WTC11 (cell line): Measurements from ENCODE around the gene MAN1B1. TPM values are rescaled to one million over a fixed set of nuclear protein-coding genes. Genes with fewer than 3 reads are reported as not detected.

Source experiments
- ATAC-seq: fragments of 200-7000 bp; cut with Tn5 transposase; 2 replicates; pipeline ENCODE4 v1.10.0; 2021; ENCODE audit warnings: mild to moderate bottlenecking, moderate library complexity
- CTCF ChIA-PET: fragments of 300-600 bp; sonication (Branson Sonifier 250); formaldehyde crosslinking; loops from one replicate; lab custom pipeline; 2021; ENCODE audit warnings: antibody characterized with exemption; lab: Charles Lee
- POLR2A ChIA-PET: fragments of 350-600 bp; sonication (Branson Sonifier 250); formaldehyde crosslinking; loops from one replicate; lab custom pipeline; 2021; ENCODE audit warnings: antibody characterized with exemption; lab: Charles Lee
- DNase-seq: peaks from one replicate; pipeline ENCODE4 v3.0.0; 2021; ENCODE audit warnings: low spot score
- H3K27ac Mint-ChIP-seq: 2 replicates; pipeline ENCODE4 v1.8.0; 2021; ENCODE audit warnings: mixed read lengths
- H3K27me3 Mint-ChIP-seq: 2 replicates; pipeline ENCODE4 v1.8.0; 2021; ENCODE audit warnings: low read depth, mild to moderate bottlenecking, moderate library complexity, mixed read lengths
- H3K36me3 Mint-ChIP-seq: 2 replicates; pipeline ENCODE4 v1.8.0; 2021; ENCODE audit warnings: mixed read lengths
- H3K4me1 Mint-ChIP-seq: 2 replicates; pipeline ENCODE4 v1.8.0; 2022; ENCODE audit warnings: mixed read lengths
- H3K4me3 Mint-ChIP-seq: 2 replicates; pipeline ENCODE4 v1.8.0; 2021; ENCODE audit warnings: mild to moderate bottlenecking, moderate library complexity, mixed read lengths
- H3K9me3 Mint-ChIP-seq: 2 replicates; pipeline ENCODE4 v1.8.0; 2021; ENCODE audit warnings: mixed read lengths
- ARID4B ChIP-seq: sonication (generic); formaldehyde crosslinking; IDR thresholded peaks from 2 replicates; pipeline ENCODE4 v1.8.0; 2023; ENCODE audit warnings: missing genetic modification reagents, mild to moderate bottlenecking, borderline replicate concordance
- E2F1 ChIP-seq: sonication (generic); formaldehyde crosslinking; IDR thresholded peaks from 2 replicates; pipeline ENCODE4 v1.8.0; 2022; ENCODE audit warnings: mild to moderate bottlenecking, missing genetic modification reagents
- ERG ChIP-seq: fragments of 250-450 bp; sonication (Bioruptor Pico); IDR thresholded peaks from 2 replicates; pipeline ENCODE4 v1.8.0; 2021; ENCODE audit warnings: mild to moderate bottlenecking
- ESRRA ChIP-seq: sonication (generic); formaldehyde crosslinking; IDR thresholded peaks from 2 replicates; pipeline ENCODE4 v1.8.1; 2022; ENCODE audit warnings: mild to moderate bottlenecking, missing genetic modification reagents, borderline replicate concordance
- HMGXB4 ChIP-seq: sonication (generic); formaldehyde crosslinking; IDR thresholded peaks from 2 replicates; pipeline ENCODE4 v1.8.1; 2023; ENCODE audit warnings: mild to moderate bottlenecking, moderate library complexity, missing genetic modification reagents
- JAZF1 ChIP-seq: fragments of 250-450 bp; sonication (Bioruptor Pico); IDR thresholded peaks from 2 replicates; pipeline ENCODE4 v1.9.0; 2021; ENCODE audit warnings: moderate library complexity, mild to moderate bottlenecking, inconsistent platforms
- MXD4 ChIP-seq: fragments of 250-450 bp; sonication (Bioruptor Pico); IDR thresholded peaks from 2 replicates; pipeline ENCODE4 v1.8.0; 2021; ENCODE audit warnings: mild to moderate bottlenecking, moderate library complexity, borderline replicate concordance
- PRRX2 ChIP-seq: fragments of 250-450 bp; sonication (Bioruptor Pico); IDR thresholded peaks from 2 replicates; pipeline ENCODE4 v1.8.0; 2021; ENCODE audit warnings: mild to moderate bottlenecking
- TEAD1 ChIP-seq: sonication (generic); formaldehyde crosslinking; IDR thresholded peaks from 2 replicates; pipeline ENCODE4 v1.8.0; 2022; ENCODE audit warnings: mild to moderate bottlenecking, missing genetic modification reagents
- ZBTB21 ChIP-seq: sonication (generic); formaldehyde crosslinking; IDR thresholded peaks from 2 replicates; pipeline ENCODE4 v1.8.1; 2023; ENCODE audit warnings: mild to moderate bottlenecking, missing genetic modification reagents, borderline replicate concordance
- ZNF317 ChIP-seq: sonication (generic); formaldehyde crosslinking; IDR thresholded peaks from 2 replicates; pipeline ENCODE4 v1.8.1; 2023; ENCODE audit warnings: low read depth, mild to moderate bottlenecking, moderate library complexity, missing genetic modification reagents, borderline replicate concordance
- ZNF396 ChIP-seq: fragments of 250-450 bp; sonication (Bioruptor Pico); IDR thresholded peaks from 2 replicates; pipeline ENCODE4 v1.8.0; 2021; ENCODE audit warnings: mild to moderate bottlenecking, moderate library complexity, borderline replicate concordance
- total RNA-seq: library from RNA; stranded (reverse); gene quantifications from 3 replicates; pipeline ENCODE4 v1.2.3, GENCODE V29; 2021
- TF ChIP-seq, protein P1 (sequence below): sonication (generic); formaldehyde crosslinking; IDR thresholded peaks from 2 replicates; pipeline ENCODE4 v1.8.1; 2022; ENCODE audit warnings: mild to moderate bottlenecking, moderate library complexity, missing genetic modification reagents
- TF ChIP-seq, protein P2 (sequence below): sonication (generic); formaldehyde crosslinking; IDR thresholded peaks from 2 replicates; pipeline ENCODE4 v1.8.0; 2022; ENCODE audit warnings: missing genetic modification reagents
- TF ChIP-seq, protein P3 (sequence below): fragments of 250-450 bp; sonication (Bioruptor Pico); IDR thresholded peaks from 2 replicates; pipeline ENCODE4 v2.1.2; 2022; ENCODE audit warnings: mild to moderate bottlenecking, moderate library complexity

The MAN1B1 gene
- total RNA-seq, 1 experiment from 2014 or later, result 57.1 TPM

DNA sequence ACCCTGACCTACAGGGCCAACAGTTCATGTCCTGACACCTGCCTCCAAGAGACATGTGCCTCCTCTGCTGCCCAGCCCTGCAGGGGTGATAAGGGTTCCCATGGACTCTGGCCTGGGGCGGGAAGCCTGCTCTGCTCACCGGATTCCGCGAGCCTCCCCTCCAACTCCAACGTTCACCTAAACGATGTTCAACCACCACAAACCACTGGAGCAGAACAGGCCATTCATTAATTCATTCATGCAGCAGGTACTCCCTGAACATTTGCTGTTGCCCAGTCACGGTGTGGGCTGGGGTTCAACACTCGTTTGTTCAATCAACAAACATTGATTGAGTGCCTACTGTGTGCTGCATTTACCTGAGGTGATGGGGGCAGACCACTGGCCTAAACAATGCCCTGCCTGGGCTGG, 12.8 kb upstream of the MAN1B1 start (continued):
- TF ChIP-seq E2F1 (CRISPR knock-in tag) (no peak), ARID4B (CRISPR knock-in tag) (no peak), TEAD1 (CRISPR knock-in tag) (no peak), ZBTB21 (no peak)
- TF ChIP-seq, protein P1, sequence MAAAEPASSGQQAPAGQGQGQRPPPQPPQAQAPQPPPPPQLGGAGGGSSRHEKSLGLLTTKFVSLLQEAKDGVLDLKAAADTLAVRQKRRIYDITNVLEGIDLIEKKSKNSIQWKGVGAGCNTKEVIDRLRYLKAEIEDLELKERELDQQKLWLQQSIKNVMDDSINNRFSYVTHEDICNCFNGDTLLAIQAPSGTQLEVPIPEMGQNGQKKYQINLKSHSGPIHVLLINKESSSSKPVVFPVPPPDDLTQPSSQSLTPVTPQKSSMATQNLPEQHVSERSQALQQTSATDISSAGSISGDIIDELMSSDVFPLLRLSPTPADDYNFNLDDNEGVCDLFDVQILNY, result no peak
- TF ChIP-seq, protein P2, sequence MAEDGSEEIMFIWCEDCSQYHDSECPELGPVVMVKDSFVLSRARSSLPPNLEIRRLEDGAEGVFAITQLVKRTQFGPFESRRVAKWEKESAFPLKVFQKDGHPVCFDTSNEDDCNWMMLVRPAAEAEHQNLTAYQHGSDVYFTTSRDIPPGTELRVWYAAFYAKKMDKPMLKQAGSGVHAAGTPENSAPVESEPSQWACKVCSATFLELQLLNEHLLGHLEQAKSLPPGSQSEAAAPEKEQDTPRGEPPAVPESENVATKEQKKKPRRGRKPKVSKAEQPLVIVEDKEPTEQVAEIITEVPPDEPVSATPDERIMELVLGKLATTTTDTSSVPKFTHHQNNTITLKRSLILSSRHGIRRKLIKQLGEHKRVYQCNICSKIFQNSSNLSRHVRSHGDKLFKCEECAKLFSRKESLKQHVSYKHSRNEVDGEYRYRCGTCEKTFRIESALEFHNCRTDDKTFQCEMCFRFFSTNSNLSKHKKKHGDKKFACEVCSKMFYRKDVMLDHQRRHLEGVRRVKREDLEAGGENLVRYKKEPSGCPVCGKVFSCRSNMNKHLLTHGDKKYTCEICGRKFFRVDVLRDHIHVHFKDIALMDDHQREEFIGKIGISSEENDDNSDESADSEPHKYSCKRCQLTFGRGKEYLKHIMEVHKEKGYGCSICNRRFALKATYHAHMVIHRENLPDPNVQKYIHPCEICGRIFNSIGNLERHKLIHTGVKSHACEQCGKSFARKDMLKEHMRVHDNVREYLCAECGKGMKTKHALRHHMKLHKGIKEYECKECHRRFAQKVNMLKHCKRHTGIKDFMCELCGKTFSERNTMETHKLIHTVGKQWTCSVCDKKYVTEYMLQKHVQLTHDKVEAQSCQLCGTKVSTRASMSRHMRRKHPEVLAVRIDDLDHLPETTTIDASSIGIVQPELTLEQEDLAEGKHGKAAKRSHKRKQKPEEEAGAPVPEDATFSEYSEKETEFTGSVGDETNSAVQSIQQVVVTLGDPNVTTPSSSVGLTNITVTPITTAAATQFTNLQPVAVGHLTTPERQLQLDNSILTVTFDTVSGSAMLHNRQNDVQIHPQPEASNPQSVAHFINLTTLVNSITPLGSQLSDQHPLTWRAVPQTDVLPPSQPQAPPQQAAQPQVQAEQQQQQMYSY (CRISPR knock-in tag), result no peak

GRCh38 chr9:137074657-137075274, 12.0 kb upstream of the MAN1B1 start:
- ATAC-seq (no peak), DNase-seq (peak; percentile 62)
- Mint-ChIP-seq H3K4me1 (peaks cover 24% of the 10 kb centered on the region), H3K9me3 (no peaks in the 10 kb centered on the region), H3K27me3 (peaks cover 31% of the 10 kb centered on the region), H3K36me3 (no peaks in the 10 kb centered on the region), H3K4me3 (no peak overlapping the region; the same call in 1 of the 2 replicates), H3K27ac (peak overlapping the region; percentile 96)
- ChIA-PET CTCF (interaction anchor here (0.5 to 3.8 kb wide), 6 partner anchors 10 to 262 kb away, joined by 3 to 23 read pairs (median 6); partner anchors contain the start of gene NPDC1), POLR2A (no interaction called here)
- TF ChIP-seq ERG (CRISPR knock-in tag) (no peak), PRRX2 (no peak), ESRRA (no peak), MXD4 (CRISPR knock-in tag) (0 out of 2 replicates have a peak, but pooled peaks have one; percentile 45), ZNF317 (CRISPR knock-in tag) (no peak), JAZF1 (CRISPR knock-in tag) (no peak), HMGXB4 (no peak), ZNF396 (CRISPR knock-in tag) (0 out of 2 replicates have a peak, but pooled peaks have one; percentile 48)
- TF ChIP-seq, protein P3, sequence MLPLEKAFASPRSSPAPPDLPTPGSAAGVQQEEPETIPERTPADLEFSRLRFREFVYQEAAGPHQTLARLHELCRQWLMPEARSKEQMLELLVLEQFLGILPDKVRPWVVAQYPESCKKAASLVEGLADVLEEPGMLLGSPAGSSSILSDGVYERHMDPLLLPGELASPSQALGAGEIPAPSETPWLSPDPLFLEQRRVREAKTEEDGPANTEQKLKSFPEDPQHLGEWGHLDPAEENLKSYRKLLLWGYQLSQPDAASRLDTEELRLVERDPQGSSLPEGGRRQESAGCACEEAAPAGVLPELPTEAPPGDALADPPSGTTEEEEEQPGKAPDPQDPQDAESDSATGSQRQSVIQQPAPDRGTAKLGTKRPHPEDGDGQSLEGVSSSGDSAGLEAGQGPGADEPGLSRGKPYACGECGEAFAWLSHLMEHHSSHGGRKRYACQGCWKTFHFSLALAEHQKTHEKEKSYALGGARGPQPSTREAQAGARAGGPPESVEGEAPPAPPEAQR (CRISPR knock-in tag), result peak; percentile 81
